Measurements from ENCODE around the gene RAB19.
A peak's percentile ranks its signal among the peaks of the same experiment; 100 is the strongest.

RAB19 gene

DNA sequence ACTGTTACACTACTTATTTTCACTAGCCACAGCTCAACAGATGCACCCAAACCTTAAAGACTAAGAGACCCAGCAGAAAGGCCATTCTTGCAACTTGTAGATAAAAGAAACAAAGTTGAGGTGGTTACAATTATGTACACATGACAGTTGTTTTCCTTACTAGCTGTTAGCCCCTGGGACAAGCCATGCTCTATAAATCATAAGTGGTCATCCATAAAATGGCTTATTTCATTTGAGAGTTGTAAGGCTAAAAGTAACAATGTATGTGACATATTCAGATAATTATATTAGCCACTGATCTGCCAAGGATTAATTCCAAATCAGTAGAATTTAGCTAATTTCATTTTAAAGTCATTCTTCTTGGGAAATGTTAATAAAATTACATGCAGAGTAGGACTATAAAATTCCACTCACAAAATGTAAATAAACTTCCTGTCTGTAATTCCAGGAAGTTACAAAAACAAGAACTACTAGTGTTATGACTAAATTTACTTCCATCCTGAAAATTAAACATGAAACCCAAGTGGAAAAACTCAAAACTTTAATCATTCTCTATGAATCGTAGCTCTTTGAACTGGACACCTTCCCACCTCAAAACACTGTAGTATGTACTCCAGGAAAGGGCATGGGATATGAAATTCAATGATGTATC is 18.8 kb upstream of the RAB19 start:
- H3K36me3 Mint-ChIP-seq (ENCODE audit: low read depth), result peaks cover 17% of the 10 kb centered on the region
- H3K27ac Mint-ChIP-seq, result no peak overlapping the region
- peaks cover 4% of the 10 kb centered on the region for H3K4me1 Mint-ChIP-seq
- no peaks in the 10 kb centered on the region for H3K9me3 Mint-ChIP-seq
- no peak overlapping the region for H3K4me3 Mint-ChIP-seq
- no peak for DNase-seq
- H3K27me3 Mint-ChIP-seq (ENCODE audit: low read depth, poor library complexity), result no peaks in the 10 kb centered on the region
- TF ChIP-seq, protein P1, sequence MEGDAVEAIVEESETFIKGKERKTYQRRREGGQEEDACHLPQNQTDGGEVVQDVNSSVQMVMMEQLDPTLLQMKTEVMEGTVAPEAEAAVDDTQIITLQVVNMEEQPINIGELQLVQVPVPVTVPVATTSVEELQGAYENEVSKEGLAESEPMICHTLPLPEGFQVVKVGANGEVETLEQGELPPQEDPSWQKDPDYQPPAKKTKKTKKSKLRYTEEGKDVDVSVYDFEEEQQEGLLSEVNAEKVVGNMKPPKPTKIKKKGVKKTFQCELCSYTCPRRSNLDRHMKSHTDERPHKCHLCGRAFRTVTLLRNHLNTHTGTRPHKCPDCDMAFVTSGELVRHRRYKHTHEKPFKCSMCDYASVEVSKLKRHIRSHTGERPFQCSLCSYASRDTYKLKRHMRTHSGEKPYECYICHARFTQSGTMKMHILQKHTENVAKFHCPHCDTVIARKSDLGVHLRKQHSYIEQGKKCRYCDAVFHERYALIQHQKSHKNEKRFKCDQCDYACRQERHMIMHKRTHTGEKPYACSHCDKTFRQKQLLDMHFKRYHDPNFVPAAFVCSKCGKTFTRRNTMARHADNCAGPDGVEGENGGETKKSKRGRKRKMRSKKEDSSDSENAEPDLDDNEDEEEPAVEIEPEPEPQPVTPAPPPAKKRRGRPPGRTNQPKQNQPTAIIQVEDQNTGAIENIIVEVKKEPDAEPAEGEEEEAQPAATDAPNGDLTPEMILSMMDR (IDR thresholded peaks at IDR 0.05), result no peak

DNA sequence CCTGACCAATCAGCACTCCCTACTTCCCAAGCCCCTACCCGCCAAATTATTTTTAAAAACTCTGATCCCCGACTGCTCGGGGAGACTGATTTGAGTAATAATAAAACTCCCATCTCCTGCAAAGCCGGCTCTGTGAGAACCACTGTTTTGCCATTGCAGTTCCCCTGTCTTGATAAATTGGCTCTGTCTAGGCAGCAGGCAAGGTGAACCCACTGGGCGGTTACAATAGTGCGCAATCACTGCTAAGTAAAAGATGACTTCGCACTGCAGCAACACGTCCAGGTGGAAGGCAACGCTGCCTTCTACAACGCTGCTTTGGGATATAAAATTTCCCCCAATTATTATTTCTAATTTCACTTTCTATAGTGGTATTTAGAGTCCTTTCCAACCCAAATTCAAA is 14.4 kb upstream of the RAB19 start:
- peak overlapping the region; percentile 80 for H3K27ac Mint-ChIP-seq
- no peaks in the 10 kb centered on the region for H3K36me3 Mint-ChIP-seq (ENCODE audit: low read depth)
- no peaks in the 10 kb centered on the region for H3K4me1 Mint-ChIP-seq
- no peaks in the 10 kb centered on the region for H3K27me3 Mint-ChIP-seq (ENCODE audit: low read depth, poor library complexity)
- H3K4me3 Mint-ChIP-seq, result no peak overlapping the region
- TF ChIP-seq, protein P1 (IDR thresholded peaks at IDR 0.05), result no peak
- H3K9me3 Mint-ChIP-seq, result no peaks in the 10 kb centered on the region
- DNase-seq, result no peak

DNA sequence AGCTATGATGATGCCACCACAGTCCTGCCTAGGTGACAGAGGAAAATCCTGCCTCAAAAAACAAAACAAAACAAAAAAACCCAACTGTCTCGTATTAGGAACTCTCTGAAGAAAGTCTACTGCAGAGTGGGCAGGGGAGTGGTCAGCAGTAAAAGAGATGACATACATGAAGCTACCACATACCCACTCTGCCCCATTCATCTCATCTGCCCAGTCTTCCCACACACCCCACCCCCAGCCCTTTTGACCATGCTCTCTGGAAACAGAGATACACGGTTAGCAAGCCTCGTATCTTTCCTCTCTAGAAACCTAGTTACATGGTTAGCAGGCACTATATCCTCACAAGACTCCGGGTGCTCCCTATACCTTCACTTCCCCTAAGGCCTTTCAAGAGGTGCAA is 13.8 kb upstream of the RAB19 start:
- H3K4me3 Mint-ChIP-seq, result no peak overlapping the region
- no peaks in the 10 kb centered on the region for H3K9me3 Mint-ChIP-seq
- no peaks in the 10 kb centered on the region for H3K27me3 Mint-ChIP-seq (ENCODE audit: low read depth, poor library complexity)
- no peaks in the 10 kb centered on the region for H3K4me1 Mint-ChIP-seq
- peak overlapping the region; percentile 80 for H3K27ac Mint-ChIP-seq
- DNase-seq, result no peak
- H3K36me3 Mint-ChIP-seq (ENCODE audit: low read depth), result no peaks in the 10 kb centered on the region
- TF ChIP-seq, protein P1 (IDR thresholded peaks at IDR 0.05), result no peak

DNA sequence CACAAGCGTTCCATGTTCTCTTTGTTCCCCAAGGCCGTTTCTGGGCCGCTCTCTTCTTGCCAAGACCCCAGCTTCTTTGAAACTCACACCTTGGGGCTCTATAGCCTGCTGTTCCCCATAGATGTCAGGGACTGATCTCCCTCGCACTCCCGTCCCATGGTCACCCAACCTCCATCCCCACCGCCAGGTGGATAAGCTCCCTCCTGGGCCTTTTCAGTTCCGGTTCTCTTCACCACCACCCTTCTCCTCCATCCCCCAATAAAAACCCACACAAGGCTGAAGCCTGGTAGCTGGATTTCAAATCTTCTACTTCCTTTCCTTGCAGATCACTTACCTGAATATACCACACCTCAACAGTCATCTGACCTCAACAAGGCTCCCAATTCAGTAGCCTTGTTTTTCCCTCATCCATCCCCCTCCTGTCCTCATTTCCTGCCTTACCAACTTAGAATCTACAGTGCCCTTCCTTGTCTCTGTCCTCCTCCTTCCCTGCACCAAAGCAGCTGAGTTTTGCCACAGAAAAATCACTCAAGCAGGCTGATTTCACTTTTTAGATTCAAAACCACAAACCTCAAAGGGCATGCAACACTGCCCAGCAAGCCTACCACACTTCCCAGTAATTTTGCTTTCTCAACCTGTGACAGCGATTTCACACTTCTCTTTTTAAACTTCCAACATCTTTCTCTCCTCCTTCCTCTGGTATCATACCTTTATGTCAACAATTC is 13.2 kb upstream of the RAB19 start:
- H3K9me3 Mint-ChIP-seq, result no peaks in the 10 kb centered on the region
- H3K36me3 Mint-ChIP-seq (ENCODE audit: low read depth), result peaks cover under 1% of the 10 kb centered on the region
- TF ChIP-seq, protein P1 (IDR thresholded peaks at IDR 0.05), result no peak
- H3K4me1 Mint-ChIP-seq, result no peaks in the 10 kb centered on the region
- no peak overlapping the region for H3K27ac Mint-ChIP-seq
- DNase-seq, result no peak
- H3K27me3 Mint-ChIP-seq (ENCODE audit: low read depth, poor library complexity), result no peaks in the 10 kb centered on the region
- H3K4me3 Mint-ChIP-seq, result no peak overlapping the region

DNA sequence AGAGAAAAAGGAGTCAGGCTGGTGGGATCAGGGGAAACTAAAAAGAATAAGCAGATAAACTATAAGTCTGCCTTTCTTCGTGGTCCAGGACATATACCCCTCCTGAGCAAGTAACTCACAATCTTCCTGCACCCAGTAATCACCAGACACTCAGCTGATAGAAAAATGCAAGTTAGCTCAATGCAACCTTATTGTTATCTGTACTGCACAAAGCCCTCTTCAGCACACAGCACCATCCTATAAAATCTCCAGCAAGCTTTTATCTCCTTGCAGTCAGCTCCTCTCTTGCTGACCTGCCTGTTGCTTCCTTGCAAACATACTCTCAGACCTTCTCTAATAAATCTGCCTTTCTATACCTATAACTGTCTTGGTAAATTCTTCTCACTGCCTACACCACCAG is 12.2 kb upstream of the RAB19 start:
- H3K9me3 Mint-ChIP-seq, result no peaks in the 10 kb centered on the region
- no peak overlapping the region for H3K27ac Mint-ChIP-seq

More for the DNA sequence above, 12.2 kb upstream of the RAB19 start:
- Mint-ChIP-seq H3K4me3 (no peak overlapping the region), H3K4me1 (peaks cover 6% of the 10 kb centered on the region), H3K27me3 (ENCODE audit: low read depth, poor library complexity) (no peaks in the 10 kb centered on the region), H3K36me3 (ENCODE audit: low read depth) (peaks cover 11% of the 10 kb centered on the region)
- TF ChIP-seq, protein P1 (IDR thresholded peaks at IDR 0.05), result no peak
- DNase-seq, result no peak

Data from nephron progenitor cell (in vitro differentiated cells).